HG03103 (cell line): ENCODE data around the gene TMEM116.
"Not testable (repeated sequence)": the region's sequence is repeated elsewhere in the genome, so short reads cannot be mapped to it uniquely, and the experiment has no call there.

Source experiments
- ATAC-seq: cut with Tn5 transposase; IDR thresholded peaks from one replicate; pipeline ENCODE4 v1.9.1; 2021; ENCODE audit warnings: low read depth; ENCODE audit not compliant: unreplicated experiment

TMEM116 gene

DNA sequence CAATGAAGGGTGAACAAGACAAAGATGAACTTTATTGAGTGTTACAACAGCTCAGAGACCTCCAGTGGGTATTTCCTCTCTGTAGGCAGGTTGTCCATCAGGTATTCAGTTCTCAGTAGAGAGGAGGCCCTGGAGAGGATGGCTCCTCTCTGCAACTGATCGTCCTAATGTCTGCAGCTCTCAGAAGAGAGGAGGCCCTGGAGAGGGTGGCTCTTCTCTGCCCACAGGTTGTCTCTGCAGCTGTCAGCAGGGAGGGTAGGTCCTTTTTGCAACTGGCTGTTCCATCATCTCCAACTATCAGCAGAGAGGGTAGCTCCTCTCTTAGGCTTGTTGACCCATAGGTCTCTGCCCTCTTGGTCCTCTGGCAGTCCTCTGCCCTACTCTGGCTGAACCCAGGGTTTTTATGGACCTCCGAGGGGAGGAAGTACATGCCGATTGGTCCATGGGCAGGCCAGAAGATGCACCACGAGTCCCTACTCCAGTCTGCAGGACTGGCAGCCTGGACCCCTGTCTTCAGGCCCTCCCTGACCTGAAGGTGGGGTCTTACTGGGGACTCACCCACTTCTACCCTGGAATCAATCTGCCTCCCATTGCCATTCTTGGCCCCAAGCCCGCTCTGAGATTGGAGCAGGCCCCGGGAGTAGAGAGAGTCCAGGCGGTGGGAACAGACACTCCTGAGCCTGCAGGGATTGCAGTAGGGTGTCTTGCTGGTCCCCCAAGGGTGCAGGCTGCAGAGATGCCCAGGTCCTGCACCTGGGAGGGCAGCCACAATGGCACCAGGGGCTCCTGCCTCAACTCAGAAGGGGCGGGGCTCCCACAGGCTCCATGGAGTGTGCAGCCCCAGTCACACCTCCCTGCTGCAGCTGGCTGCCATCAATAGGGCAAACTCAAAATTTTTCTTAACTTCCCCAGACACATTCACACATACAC, 2.3 kb downstream of the TMEM116 start:
- ATAC-seq: no peak

DNA sequence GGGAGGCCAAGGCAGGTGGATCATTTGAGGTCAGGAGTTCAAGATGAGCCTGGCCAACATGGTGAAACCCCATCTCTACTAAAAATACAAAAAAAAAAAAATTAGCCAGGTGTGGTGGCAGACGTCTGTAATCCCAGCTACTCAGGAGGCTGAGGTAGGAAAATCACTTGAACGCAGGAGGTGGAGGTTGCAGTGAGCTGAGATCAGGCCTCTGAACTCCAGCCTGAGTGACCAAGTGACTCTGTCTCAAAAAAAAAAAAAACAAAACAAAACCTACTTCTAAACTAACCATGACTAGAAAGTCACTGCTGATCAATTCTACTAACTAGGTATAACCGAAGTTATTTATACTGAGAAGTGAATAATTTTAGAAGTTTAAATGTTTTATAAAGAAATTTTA, 3.4 kb downstream of the TMEM116 start:
- not testable (repeated sequence) for ATAC-seq

DNA sequence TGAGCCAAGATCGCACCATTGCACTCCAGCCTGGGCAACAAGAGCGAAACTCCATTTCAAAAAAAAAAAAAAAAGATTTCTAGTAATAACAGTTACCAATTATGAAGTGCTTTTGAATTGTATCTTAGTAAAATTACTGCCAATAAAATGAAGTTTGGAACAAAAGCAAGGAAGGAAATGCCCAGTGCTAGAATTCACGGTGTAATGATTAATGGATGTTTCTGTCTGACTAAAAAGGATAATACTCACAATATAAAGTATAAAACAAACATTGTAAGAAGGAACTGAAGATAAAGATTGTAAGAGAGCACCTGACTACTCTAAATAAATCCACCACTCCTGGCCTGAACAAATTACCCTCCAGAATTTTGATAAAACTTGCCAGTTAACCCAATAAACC, 4.0 kb downstream of the TMEM116 start:
- no peak for ATAC-seq

DNA sequence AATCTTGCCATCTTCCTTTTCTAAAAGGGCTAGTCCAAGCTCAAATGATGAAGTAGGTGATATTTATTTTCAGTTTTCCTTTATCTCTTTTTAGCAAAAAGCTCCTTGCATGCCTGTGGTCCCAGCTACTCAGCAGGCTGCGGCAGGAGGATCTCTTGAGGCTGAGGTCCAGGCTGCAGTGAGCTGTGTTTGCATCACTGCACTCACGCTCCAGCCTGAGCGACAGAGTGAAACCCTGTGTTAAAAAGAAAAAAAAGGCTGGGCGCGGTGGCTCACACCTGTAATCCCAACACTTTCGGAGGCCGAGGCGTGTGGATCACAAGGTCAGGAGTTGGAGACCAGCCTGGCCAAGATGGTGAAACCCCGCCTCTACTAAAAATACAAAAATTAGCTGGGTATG, 5.0 kb downstream of the TMEM116 start:
- ATAC-seq: no peak

DNA sequence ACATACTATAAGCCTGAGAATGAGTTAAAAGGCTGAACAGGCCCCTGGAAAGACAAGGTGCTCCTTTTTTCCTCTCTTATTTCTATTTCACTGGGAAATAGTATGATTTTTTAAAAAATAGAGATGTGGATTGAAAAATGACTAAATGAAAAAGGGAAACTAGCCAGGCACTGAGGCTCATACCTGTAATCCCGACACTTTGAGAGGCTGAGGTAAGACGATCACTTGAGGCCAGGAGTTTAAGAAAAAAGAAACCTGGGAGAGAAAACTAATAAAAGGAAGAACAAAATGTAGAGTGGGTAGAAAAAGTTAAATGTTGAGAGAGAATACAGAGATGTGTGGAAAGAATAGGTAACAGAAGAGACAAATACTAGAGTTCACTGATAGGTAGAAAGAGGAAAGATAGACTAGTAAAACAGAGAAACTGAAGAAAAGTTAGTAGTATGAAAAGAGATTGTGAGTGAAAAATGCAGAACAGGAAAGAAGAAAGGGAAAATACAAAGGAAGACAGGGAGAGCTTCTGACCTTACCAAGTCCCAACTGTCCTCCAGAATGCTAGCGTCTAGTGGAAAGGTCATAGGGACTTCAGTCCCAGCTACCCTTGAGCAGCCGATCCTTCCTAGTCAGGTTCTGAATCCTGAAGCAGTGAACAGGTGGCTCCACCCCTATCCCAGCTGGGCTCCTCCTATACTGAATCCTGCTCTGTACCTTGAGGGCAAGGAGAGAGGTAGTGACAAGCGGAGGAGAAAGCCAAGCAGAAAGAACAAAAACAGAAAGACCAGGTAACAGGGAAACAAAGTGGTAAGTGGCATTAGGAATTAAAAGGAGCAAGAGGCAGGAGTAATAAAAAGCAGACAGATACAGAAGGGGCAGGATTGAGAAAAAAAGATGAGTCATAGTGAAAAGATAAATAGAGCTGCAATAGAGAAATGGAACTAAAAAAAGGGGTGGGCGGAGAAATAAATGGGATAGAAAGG, 7.3 kb downstream of the TMEM116 start:
- no peak for ATAC-seq

DNA sequence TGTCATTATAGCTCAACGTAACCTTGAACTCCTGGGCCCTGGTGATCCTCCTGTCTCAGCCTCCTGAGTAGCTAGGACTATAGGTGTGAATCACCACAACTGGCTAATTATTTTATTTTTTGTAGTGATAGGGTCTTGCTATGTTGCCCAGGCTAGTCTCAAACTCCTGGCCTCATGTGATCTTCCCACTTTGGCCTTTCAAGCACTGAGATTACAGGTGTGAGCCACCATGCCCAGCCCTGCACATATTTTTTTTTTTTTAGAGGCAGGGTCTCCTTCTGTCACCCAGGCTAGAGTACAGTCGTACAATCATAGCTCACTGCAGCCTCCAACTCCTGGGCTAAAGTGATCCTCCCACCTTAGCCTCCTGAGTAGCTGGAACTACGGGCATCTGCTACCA, 8.9 kb downstream of the TMEM116 start:
- no peak for ATAC-seq

DNA sequence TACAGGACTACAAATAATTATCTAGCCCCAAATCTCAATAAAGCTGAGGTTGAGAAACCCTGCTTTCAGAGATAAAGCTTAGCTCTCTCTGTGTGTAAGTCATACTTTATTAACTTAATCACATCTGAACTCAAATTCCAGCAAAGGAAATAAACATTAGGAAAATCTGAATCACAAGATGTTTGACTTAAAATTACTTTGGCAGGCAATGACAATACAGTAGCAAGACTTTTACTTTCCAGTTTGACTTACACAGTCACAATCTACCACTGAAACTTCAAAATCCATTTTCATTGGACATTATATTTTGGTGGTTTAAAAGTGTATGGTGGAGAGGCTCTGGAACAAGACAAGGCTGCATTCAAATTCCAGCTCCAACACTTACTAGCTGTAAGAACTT, 11.4 kb downstream of the TMEM116 start:
- no peak for ATAC-seq

DNA sequence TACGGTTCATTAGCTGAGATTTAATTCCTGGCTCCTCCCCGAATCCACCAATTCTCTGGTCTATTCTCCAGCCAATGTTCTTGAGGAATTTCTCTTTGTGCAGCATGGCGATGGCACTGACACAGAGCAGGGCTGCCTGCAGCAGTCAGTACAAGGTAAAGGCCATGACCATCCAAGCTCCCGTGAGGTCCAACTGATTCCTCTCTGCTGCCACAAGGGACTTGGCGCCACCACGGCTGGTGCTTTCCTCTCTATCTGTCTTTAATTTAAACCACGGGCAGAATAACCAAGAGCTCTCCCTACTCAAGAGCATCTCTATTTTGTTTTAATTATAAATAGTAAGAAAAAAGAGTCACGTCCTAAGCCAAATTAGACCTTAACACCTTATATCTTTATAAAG, 12.1 kb downstream of the TMEM116 start:
- no peak for ATAC-seq

DNA sequence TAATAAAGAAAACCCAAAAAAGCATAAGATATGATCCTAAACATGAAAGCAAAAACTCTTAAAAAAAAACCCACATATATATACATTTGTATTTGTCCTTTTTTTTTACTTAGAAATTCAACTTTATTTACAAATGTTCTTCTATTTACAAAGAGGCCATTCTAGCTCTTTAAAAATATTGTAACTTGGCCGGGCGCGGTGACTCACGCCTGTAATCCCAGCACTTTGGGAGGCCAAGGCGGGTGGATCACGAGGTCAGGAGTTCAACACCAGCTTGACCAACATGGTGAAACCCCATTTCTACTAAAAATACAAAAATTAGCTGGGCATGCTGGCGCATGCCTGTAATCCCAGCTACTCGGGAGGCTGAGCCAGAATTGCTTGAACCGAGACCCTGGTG, 13.8 kb downstream of the TMEM116 start:
- not testable (repeated sequence) for ATAC-seq

DNA sequence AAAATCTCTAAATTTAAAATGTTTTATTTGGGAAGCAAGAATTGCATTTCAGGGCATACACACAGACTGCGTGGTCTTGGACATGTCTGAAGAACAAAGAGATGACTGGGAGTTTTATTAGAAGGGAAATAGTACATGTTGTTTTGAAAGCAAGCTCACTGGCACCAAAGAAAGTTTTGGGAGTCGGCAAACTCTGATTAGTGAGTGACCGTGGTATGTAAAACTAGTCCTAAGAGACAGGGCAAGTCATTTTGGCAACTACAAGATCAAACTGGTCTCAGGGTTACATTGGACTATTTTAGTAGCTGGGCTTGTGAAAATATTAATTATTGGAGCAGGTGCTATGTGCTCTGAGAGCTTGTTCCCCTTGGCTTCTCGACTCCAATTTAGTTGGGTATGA, 14.9 kb downstream of the TMEM116 start:
- ATAC-seq: no peak

DNA sequence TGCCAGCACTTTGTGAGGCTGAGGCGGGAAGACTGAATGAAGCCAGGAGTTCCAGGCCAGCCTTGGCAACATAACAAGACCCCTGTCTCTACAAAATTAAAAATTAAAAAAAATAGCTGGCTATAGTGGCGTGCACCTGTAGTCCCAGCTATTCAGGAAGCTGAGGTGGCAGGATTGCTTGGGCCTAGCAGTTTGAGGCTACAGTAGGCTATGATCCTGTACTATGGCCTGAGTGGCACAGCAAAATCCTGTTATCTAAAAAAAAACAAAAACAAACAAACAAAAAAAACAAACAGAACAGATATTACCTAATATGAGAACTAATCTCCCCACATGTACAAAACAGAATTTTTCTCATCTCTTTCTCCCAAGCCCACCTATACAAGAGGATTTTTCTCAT, 15.7 kb downstream of the TMEM116 start:
- ATAC-seq: no peak

DNA sequence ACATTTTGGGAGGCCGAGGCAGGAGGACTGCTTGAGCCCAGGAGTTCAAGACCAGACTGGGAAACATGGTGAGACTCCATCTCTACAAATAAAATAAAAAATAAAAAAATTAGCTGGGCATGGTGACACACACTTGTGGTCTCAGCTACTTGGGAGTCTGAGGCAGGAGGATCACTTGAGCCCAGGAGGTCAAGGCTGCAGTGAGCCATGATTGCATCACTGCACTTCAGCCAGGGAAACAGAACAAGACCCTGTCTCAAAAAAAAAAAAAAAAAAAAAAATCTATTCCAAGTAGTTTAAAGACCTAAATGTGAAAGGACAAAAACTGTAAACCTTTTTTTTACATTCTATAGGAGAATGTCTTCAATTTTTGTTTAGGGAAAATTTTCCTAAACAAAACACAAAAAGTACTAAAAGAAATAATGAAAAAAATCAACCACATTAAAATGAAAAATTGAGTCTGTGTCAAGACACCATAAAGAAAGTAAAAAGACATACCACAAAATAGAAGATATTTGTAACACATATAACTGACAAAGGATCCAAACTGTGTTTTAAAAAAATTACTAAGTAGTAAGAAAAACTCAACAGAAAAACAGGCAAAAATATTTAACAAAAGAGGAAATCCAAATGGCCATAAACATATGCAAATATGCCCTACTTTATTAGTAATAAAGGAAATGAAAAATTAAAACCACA, 17.0 kb downstream of the TMEM116 start:
- ATAC-seq: no peak

DNA sequence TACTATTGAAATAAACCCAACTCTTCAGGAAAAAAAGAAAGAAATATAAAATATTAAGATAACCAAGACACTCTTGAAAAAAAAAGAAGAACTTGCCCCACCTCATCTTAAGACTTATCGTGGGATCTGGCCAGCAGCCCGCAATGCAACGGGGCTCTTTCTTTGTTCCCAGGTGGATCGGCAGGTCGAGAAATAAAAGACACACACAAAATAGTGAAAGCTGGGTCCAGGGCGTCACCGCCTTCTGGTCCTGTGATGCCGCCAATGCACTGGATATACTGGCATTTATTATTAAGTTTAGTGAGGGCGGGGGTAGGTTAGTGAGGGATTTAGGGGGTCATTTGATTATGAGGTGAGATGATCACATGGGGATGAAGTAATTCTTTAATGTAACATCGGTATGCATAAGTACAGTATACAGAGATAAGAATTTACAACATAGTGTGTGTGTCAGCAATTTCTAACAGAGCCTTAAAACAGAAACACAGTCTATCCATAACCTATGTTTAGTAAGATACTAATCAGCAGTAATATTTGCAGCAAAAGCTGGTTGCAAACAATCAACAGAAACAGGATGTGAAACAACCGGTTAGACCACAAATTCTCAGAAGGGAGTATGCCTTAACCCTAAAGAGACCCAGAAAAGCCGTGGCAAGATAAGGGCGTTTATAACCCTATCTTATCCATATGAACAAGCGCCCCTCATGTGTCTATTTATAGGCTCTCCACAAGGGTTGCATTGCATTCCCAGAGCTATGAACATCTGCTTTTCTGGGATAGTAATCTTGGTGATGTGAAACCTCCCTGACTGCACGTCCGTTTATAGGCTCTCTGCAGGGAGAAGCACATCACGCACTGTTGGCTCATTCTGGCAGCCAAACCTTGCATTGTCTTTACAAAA, 18.5 kb downstream of the TMEM116 start:
- ATAC-seq: not testable (repeated sequence)

DNA sequence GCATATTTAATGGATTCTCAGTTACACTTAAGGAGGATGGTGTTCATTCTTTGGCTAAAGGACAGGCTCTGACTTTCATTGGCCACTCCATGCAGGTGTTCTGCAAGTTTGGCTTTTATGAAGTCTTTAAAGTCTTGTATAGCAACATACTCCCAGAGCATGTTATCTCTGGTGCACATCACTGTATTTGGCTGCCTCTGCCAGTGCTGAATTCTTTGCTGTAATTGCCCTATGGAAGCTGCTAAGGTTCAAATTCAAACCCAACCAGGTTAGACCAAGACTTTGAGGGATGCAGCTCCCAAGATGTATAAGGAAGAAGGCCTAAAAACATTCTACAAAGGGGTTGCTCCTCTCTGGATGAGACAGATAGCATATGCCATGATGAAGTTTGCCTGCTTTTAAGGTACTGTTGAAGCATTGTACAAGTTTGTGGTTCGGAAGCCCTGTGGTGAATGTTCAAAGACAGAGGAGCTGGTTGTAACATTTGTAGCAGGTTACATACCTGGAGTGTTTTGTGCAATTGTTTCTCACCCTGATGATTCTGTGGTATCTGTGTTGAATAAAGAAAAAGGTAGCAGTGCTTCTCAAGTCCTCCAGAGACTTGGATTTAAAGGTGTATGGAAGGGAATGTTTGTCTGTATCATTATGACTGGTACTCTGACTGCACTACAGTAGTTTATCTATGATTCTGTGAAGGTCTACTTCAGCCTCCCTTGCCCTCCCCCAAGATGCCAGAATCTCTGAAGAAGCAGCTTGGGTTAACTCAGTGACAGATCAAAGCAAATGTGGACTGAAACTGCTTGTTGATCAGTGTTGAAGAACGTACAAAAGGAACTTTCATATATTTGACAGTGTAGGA, 19.4 kb downstream of the TMEM116 start:
- ATAC-seq: no peak

DNA sequence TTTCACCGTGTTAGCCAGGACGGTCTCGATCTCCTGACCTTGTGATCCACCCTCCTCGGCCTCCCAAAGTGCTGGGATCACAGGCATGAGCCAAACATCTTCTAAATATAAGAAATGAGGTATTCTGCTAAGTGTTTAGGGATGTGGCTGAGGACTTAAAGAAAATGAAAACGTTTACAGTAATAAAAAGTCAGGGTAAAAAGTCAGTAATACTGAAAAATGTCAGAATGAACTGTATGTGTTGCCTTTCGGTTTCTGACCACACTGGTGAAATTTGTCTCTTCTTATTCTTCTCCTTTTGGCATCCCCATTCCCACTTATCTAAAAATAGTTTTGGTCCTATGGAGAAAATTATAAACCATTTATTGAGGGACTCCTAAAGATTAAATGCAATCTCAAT, 20.5 kb downstream of the TMEM116 start:
- no peak for ATAC-seq

DNA sequence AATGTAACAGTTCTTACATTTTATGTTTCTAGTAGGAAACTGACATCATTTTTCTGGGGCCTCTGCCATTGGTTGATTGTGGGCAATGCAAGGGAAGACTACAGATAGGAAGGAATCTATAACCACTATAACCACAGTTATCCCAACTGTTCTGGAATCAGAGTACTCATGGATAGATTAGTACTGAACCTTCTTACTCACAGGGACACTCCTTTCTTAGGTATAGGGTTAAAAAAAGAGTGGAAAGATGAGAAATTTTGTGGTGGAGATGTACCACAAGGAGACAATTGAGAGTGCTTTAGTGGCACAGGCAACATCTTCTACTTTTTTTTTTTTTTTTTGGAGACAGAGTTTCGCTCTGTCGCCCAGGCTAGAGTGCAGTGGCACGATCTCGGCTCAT, 21.0 kb downstream of the TMEM116 start:
- ATAC-seq: no peak

DNA sequence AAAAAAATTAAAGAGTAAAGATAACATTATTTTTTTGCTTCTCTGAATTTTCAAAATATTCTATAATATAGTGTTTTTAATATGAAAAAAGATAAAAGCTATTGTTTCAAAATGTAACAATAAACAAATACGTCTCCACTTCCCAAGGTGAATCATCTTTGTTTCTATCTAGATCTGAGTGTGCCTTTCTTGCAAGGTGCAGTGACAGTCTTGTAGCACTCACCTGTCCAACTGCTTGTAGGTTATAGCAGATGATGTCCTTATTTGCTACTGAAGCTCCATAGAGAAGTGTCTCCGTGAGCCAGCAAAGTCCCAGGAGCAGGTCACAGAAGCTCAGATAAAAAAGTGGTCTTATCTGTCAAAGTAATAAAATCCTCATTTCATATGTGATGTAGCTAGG, 21.4 kb downstream of the TMEM116 start:
- ATAC-seq: no peak

DNA sequence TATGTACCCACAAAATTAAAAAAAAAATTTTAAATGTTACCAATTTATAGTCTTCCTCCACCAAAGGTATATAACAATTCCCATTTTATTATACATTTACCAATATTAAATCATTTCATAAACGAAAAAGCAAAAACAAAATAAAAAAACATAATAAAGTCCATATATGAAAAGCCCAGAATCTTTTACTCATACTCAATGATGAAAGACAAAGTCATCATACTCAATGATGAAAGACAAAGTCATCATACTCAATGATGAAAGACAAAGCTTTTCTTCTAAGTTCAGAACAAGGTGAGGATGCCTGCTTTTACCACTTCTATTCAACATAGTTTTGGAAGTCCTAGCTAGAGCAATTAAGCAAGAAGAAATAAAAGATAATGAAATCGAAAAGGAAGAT, 28.1 kb downstream of the TMEM116 start:
- no peak for ATAC-seq

DNA sequence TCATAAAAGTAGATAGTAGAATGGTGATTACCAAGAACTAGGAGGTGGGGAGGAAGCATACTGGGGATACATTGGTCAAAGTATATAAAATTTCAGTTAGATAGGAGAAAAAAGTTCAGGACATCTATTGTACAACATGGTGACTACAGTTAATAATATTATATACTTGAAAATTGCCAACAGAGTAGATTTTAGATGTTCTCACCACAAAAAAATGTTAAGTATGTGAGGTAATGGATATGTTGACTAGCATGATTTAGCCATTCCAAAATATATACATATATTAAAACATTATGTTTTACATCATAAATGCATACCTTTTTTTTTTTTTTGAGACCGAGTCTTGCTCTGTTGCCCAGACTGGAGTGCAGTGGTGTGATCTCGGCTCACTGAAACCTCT, 31.0 kb downstream of the TMEM116 start:
- no peak for ATAC-seq
